Neural cell (in vitro differentiated cells): Measurements from ENCODE around the gene MAGI2. TPM values are rescaled to one million over a fixed set of nuclear protein-coding genes. Genes with fewer than 3 reads are reported as not detected.

ENCODE experiments used
- H2AFZ ChIP-seq: fragments of 200-600, 300-800 bp; sonication (generic), shearing (Covaris generic); 2 replicates; pipeline ENCODE4 v1.6.0; 2014; ENCODE audit warnings: low read depth, mild to moderate bottlenecking, antibody characterized with exemption, low read length, moderate library complexity
- H3F3A ChIP-seq: fragments of 200-600 bp; shearing (Covaris generic); 2 replicates; pipeline ENCODE4 v1.6.1; 2016; ENCODE audit warnings: mild to moderate bottlenecking, moderate library complexity, mixed read lengths, antibody characterized with exemption, low read length; ENCODE audit not compliant: insufficient read depth, poor library complexity, severe bottlenecking
- H3K27ac ChIP-seq: fragments of 200-600, 300-800 bp; sonication (generic), shearing (Covaris generic); 2 replicates; pipeline ENCODE4 v1.5.1; 2014; ENCODE audit warnings: mild to moderate bottlenecking, low read length, moderate library complexity
- H3K27me3 ChIP-seq: fragments of 300-800, 200-600 bp; sonication (generic), shearing (Covaris generic); 2 replicates; pipeline ENCODE4 v1.6.0; 2014; ENCODE audit warnings: mild to moderate bottlenecking, low read depth, low read length, moderate library complexity; ENCODE audit not compliant: insufficient read depth
- H3K36me3 ChIP-seq: fragments of 300-800, 200-600 bp; sonication (generic), shearing (Covaris generic); 2 replicates; pipeline ENCODE4 v1.5.1; 2014; ENCODE audit warnings: mild to moderate bottlenecking, antibody characterized with exemption, low read length, moderate library complexity; ENCODE audit not compliant: insufficient read depth
- H3K4me2 ChIP-seq: fragments of 300-800, 200-600 bp; sonication (generic), shearing (Covaris generic); 2 replicates; pipeline ENCODE4 v1.6.0; 2014; ENCODE audit warnings: mild to moderate bottlenecking, low read length
- H3K4me3 ChIP-seq: fragments of 300-800, 200-600 bp; sonication (generic), shearing (Covaris generic); 2 replicates; pipeline ENCODE4 v1.5.1; 2014; ENCODE audit warnings: mild to moderate bottlenecking, low read length, moderate library complexity
- H3K79me2 ChIP-seq: fragments of 200-600 bp; shearing (Covaris generic); replicated peaks from 2 replicates; pipeline ENCODE4 v1.6.0; 2014; ENCODE audit warnings: mild to moderate bottlenecking, low read length, moderate library complexity; ENCODE audit not compliant: insufficient read depth
- H3K9ac ChIP-seq: fragments of 300-800, 200-600 bp; sonication (generic), shearing (Covaris generic); 2 replicates; pipeline ENCODE4 v1.6.1; 2016; ENCODE audit warnings: mild to moderate bottlenecking, low read length, mixed read lengths
- H3K9me2 ChIP-seq: fragments of 200-600 bp; shearing (Covaris generic); 2 replicates; pipeline ENCODE4 v1.6.1; 2016; ENCODE audit warnings: mild to moderate bottlenecking, low read length, mixed read lengths; ENCODE audit not compliant: insufficient read depth
- H3K9me3 ChIP-seq: fragments of 200-600, 300-800 bp; sonication (generic), shearing (Covaris generic); 2 replicates; pipeline ENCODE4 v1.6.1; 2016; ENCODE audit warnings: mild to moderate bottlenecking, mixed run types, low read length, moderate library complexity, mixed read lengths
- H4K20me1 ChIP-seq: fragments of 200-600 bp; shearing (Covaris generic); 2 replicates; pipeline ENCODE4 v1.6.1; 2016; ENCODE audit warnings: mild to moderate bottlenecking, mixed run types; ENCODE audit not compliant: insufficient read depth
- CTCF ChIP-seq: fragments of 450-650 bp; IDR thresholded peaks from 2 replicates; pipeline ENCODE4 v1.5.1; 2014; ENCODE audit warnings: antibody characterized with exemption, mild to moderate bottlenecking, moderate library complexity; ENCODE audit not compliant: poor library complexity, severe bottlenecking
- EP300 ChIP-seq: fragments of 450-650 bp; conservative IDR thresholded peaks from 2 replicates; pipeline ENCODE4 v1.6.1; 2014; ENCODE audit warnings: antibody characterized with exemption, mild to moderate bottlenecking, moderate library complexity; ENCODE audit not compliant: poor library complexity, severe bottlenecking
- EZH2 ChIP-seq: fragments of 200-600, 300-800 bp; shearing (Covaris generic), sonication (generic); IDR thresholded peaks from 2 replicates; pipeline ENCODE4 v1.6.1; 2014; ENCODE audit warnings: antibody characterized with exemption, low read length, borderline replicate concordance, mild to moderate bottlenecking; ENCODE audit not compliant: insufficient read depth, poor library complexity, severe bottlenecking
- MXI1 ChIP-seq: fragments of 450-650 bp; conservative IDR thresholded peaks from 2 replicates; pipeline ENCODE4 v1.6.1; 2014; ENCODE audit warnings: antibody characterized with exemption, mild to moderate bottlenecking; ENCODE audit not compliant: poor library complexity, severe bottlenecking
- POLR2AphosphoS5 ChIP-seq: IDR thresholded peaks from 2 replicates; pipeline ENCODE4 v1.6.1; 2012
- RAD21 ChIP-seq: fragments of 450-650 bp; conservative IDR thresholded peaks from 2 replicates; pipeline ENCODE4 v1.6.1; 2014; ENCODE audit warnings: antibody characterized with exemption, mild to moderate bottlenecking, moderate library complexity
- SMC3 ChIP-seq: fragments of 450-650 bp; conservative IDR thresholded peaks from 2 replicates; pipeline ENCODE4 v1.6.1; 2014; ENCODE audit warnings: antibody characterized with exemption, mild to moderate bottlenecking, moderate library complexity; ENCODE audit not compliant: poor library complexity
- TAF1 ChIP-seq: IDR thresholded peaks from 2 replicates; pipeline ENCODE4 v1.6.1; 2012; ENCODE audit warnings: low read depth
- polyA minus RNA-seq: library from RNA; depleted of rRNA, polyadenylated mRNA; stranded (reverse); fragments of >200 nt; gene quantifications from 2 replicates; pipeline ENCODE4 v1.2.3, GENCODE V29; 2014
- polyA plus RNA-seq: library from polyadenylated mRNA; depleted of rRNA; stranded (reverse); fragments of >200 nt; gene quantifications from 2 replicates; pipeline ENCODE4 v1.2.3, GENCODE V29; 2014
- TF ChIP-seq, protein P1 (sequence below): IDR thresholded peaks from 2 replicates; pipeline ENCODE4 v1.6.1; 2012; ENCODE audit warnings: borderline replicate concordance

Gene MAGI2
- polyA plus RNA-seq (18.7 and 19.3 TPM in 2 replicates), polyA minus RNA-seq (199 and 207 TPM in 2 replicates)

DNA sequence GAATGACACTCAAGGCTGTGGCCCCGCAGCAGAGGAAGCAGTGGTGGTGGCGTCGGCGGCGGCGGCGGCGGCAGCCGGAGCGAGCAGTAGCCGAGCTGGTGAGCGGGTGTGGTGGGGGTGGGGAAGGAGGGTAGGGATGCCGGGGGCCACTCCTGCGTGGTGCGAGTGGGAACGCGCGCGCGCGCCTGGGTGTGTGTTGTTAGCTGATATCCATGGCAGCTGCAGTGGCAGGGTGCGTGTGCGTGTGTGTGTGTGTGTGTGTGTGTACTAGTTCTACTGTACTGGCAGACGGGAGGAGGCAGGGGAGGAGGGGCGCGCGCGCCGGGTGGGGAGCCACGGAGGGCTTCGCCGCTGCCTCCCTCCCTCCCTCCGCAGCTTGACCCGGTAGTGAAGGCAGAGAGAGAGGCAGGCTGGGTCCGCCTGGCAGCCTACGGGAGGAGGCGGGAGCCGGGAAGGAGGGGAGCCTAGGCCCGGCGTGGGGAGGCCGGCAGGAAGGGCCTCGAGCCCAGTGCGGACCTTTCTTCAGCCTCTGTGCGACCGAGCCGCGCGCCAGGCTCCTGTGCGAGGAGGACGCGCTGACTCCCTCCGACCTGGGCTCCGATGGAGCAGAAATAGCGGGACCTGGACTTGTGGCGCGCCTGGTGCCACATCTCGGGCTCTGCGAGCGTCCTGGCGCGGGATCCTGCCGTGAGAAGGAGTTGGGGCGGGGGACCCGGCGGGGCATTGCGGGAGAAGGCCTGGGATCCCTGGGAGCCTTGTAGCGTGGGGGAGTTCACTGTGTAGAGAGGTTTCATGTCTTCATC, at the start of gene MAGI2:
Gene MAGI2 (minus strand): TSS at position 110 of the 803 bp plus-strand sequence. CDS start 347 bp downstream, outside the sequence.
- H3K27ac ChIP-seq = no peak within 1 kb of the TSS
- H3K4me2 ChIP-seq = peak within 1 kb of the TSS; percentile 69
- TF ChIP-seq RAD21 (peak; percentile 29), SMC3 (peak; percentile 51), TAF1 (no peak), EP300 (peak; percentile 53), CTCF (no peak), MXI1 (peak; percentile 52), EZH2 (no peak), POLR2AphosphoS5 (peak; percentile 52)
- TF ChIP-seq, protein P1, sequence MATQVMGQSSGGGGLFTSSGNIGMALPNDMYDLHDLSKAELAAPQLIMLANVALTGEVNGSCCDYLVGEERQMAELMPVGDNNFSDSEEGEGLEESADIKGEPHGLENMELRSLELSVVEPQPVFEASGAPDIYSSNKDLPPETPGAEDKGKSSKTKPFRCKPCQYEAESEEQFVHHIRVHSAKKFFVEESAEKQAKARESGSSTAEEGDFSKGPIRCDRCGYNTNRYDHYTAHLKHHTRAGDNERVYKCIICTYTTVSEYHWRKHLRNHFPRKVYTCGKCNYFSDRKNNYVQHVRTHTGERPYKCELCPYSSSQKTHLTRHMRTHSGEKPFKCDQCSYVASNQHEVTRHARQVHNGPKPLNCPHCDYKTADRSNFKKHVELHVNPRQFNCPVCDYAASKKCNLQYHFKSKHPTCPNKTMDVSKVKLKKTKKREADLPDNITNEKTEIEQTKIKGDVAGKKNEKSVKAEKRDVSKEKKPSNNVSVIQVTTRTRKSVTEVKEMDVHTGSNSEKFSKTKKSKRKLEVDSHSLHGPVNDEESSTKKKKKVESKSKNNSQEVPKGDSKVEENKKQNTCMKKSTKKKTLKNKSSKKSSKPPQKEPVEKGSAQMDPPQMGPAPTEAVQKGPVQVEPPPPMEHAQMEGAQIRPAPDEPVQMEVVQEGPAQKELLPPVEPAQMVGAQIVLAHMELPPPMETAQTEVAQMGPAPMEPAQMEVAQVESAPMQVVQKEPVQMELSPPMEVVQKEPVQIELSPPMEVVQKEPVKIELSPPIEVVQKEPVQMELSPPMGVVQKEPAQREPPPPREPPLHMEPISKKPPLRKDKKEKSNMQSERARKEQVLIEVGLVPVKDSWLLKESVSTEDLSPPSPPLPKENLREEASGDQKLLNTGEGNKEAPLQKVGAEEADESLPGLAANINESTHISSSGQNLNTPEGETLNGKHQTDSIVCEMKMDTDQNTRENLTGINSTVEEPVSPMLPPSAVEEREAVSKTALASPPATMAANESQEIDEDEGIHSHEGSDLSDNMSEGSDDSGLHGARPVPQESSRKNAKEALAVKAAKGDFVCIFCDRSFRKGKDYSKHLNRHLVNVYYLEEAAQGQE = no peak
- peaks cover 35% of the 10 kb centered on the region for H3K27me3 ChIP-seq
- peak within 1 kb of the TSS; percentile 48 for H2AFZ ChIP-seq
- H4K20me1 ChIP-seq = no peaks in the 10 kb centered on the region
- no peaks in the 10 kb centered on the region for H3F3A ChIP-seq
- H3K9me3 ChIP-seq = no peaks in the 10 kb centered on the region
- no peaks in the 10 kb centered on the region for H3K36me3 ChIP-seq
- H3K4me3 ChIP-seq = peak within 1 kb of the TSS; percentile 86
- H3K9ac ChIP-seq = peak within 1 kb of the TSS; percentile 70
- no peaks in the 10 kb centered on the region for H3K9me2 ChIP-seq
- H3K79me2 ChIP-seq = no peaks in the 10 kb centered on the region

DNA sequence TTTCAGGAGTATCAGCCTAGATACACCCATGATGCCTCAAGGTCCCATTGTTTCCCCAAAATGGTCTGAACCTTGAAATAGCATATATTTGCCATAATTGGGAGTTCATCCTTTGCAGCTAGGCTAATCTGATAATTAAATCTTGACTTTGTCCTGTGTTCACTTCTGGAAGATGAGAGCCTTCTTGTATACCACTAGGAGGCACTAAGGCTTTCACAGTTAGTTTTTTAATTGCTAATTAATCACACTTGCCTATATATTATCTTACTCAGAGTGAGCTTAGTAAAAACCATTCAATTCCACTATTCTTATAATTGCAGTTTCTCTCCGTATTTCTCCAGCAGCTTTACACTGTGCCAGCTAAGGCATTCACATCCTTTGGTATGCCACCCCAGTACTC, 48.7 kb upstream of the MAGI2 start:
- H4K20me1 ChIP-seq = no peaks in the 10 kb centered on the region
- no peak for TF ChIP-seq TAF1
- TF ChIP-seq, protein P1 = no peak
- no peaks in the 10 kb centered on the region for H3K9me3 ChIP-seq
- no peak overlapping the region for H3K4me2 ChIP-seq
- H3K79me2 ChIP-seq = no peaks in the 10 kb centered on the region
- H3K9ac ChIP-seq = no peak overlapping the region
- H3K36me3 ChIP-seq = no peaks in the 10 kb centered on the region
- no peaks in the 10 kb centered on the region for H3F3A ChIP-seq
- H2AFZ ChIP-seq = no peak overlapping the region
- H3K27ac ChIP-seq = no peak overlapping the region
- no peaks in the 10 kb centered on the region for H3K27me3 ChIP-seq
- H3K9me2 ChIP-seq = no peaks in the 10 kb centered on the region
- H3K4me3 ChIP-seq = no peak overlapping the region
